HEK293 (cell line): ENCODE results near the gene CACNA1C.
A peak's percentile ranks its signal among the peaks of the same experiment; 100 is the strongest.

Source experiments
- CTCF ChIA-PET: fragments of 350-600 bp; formaldehyde crosslinking; extraction: SDS; loops from one replicate; lab custom pipeline; 2021; ENCODE audit warnings: antibody characterized with exemption; lab: Yijun Ruan, JAX
- POLR2A ChIA-PET: fragments of 300-600 bp; formaldehyde crosslinking; extraction: SDS; loops from one replicate; lab custom pipeline; 2020; ENCODE audit warnings: antibody characterized with exemption, inconsistent platforms; lab: Yijun Ruan, JAX
- H3K27ac ChIP-seq: fragments of 200-500 bp; sonication (Bioruptor generic); 2 replicates; pipeline ENCODE4 v1.5.1; 2014; ENCODE audit warnings: low read depth, low read length, control low read depth, inconsistent platforms; ENCODE audit errors: extremely low read depth
- H3K36me3 ChIP-seq, 2 experiments: fragments of 200-500 bp in 1 of 2; sonication (Bioruptor generic) in 1 of 2; 1 replicate in 1 of 2; 2 replicates in 1 of 2; pipeline ENCODE4 v1.5.1; 2014 to 2017; ENCODE audit warnings: inconsistent platforms in 2 of 2, low read length in 2 of 2; ENCODE audit not compliant: control insufficient read depth in 2 of 2, insufficient read depth in 1 of 2
- H3K4me1 ChIP-seq: fragments of 200-500 bp; sonication (Bioruptor generic); 2 replicates; pipeline ENCODE4 v1.5.1; 2014; ENCODE audit warnings: mild to moderate bottlenecking, low read length, inconsistent platforms; ENCODE audit not compliant: control insufficient read depth, insufficient read depth
- H3K4me3 ChIP-seq: 2 replicates; pipeline ENCODE4 v1.5.1; 2011; ENCODE audit warnings: low read depth, mild to moderate bottlenecking, control low read depth, low read length, moderate library complexity
- H3K9me3 ChIP-seq: fragments of 200-500 bp; sonication (Bioruptor generic); 2 replicates; pipeline ENCODE4 v1.5.1; 2014; ENCODE audit warnings: low read depth, low read length, inconsistent platforms; ENCODE audit not compliant: control insufficient read depth, insufficient read depth
- GLI4 ChIP-seq: fragments of 450-650 bp; formaldehyde crosslinking; IDR thresholded peaks from 2 replicates; pipeline ENCODE4 v1.5.1; 2016; ENCODE audit warnings: missing biosample characterization, missing genetic modification characterization
- GLIS1 ChIP-seq: fragments of 450-650 bp; formaldehyde crosslinking; IDR thresholded peaks from 2 replicates; pipeline ENCODE4 v1.5.1; 2016; ENCODE audit warnings: missing biosample characterization, missing genetic modification characterization
- SALL2 ChIP-seq: fragments of 450-650 bp; formaldehyde crosslinking; IDR thresholded peaks from 2 replicates; pipeline ENCODE4 v1.5.0; 2017; ENCODE audit warnings: missing biosample characterization, mild to moderate bottlenecking, missing genetic modification characterization, borderline replicate concordance
- SCRT2 ChIP-seq: fragments of 450-650 bp; formaldehyde crosslinking; IDR thresholded peaks from 2 replicates; pipeline ENCODE4 v1.5.1; 2016; ENCODE audit warnings: missing biosample characterization, missing genetic modification characterization
- YY1 ChIP-seq: fragments of 450-650 bp; formaldehyde crosslinking; IDR thresholded peaks from 2 replicates; pipeline ENCODE4 v1.5.1; 2018; ENCODE audit warnings: missing biosample characterization, missing genetic modification characterization
- YY2 ChIP-seq: fragments of 450-650 bp; formaldehyde crosslinking; IDR thresholded peaks from 2 replicates; pipeline ENCODE4 v1.5.1; 2016; ENCODE audit warnings: missing biosample characterization, missing genetic modification characterization
- ZBTB17 ChIP-seq: fragments of 450-650 bp; formaldehyde crosslinking; IDR thresholded peaks from 2 replicates; pipeline ENCODE4 v1.5.1; 2016; ENCODE audit warnings: missing biosample characterization, missing genetic modification characterization
- ZBTB21 ChIP-seq: fragments of 450-650 bp; formaldehyde crosslinking; IDR thresholded peaks from 2 replicates; pipeline ENCODE4 v1.5.1; 2017; ENCODE audit warnings: missing biosample characterization, missing genetic modification characterization
- ZBTB48 ChIP-seq: fragments of 450-650 bp; formaldehyde crosslinking; IDR thresholded peaks from 2 replicates; pipeline ENCODE4 v1.5.1; 2016; ENCODE audit warnings: missing biosample characterization, missing genetic modification characterization
- ZBTB7A ChIP-seq: fragments of 450-650 bp; formaldehyde crosslinking; IDR thresholded peaks from 2 replicates; pipeline ENCODE4 v1.5.1; 2016; ENCODE audit warnings: low read depth, missing biosample characterization, missing genetic modification characterization
- ZIC2 ChIP-seq: fragments of 450-650 bp; formaldehyde crosslinking; IDR thresholded peaks from 2 replicates; pipeline ENCODE4 v1.5.1; 2016; ENCODE audit warnings: missing biosample characterization, missing genetic modification characterization
- ZNF19 ChIP-seq: fragments of 450-650 bp; formaldehyde crosslinking; IDR thresholded peaks from 2 replicates; pipeline ENCODE4; 2016; ENCODE audit warnings: missing biosample characterization, missing genetic modification characterization, low read depth
- ZNF211 ChIP-seq: fragments of 450-650 bp; formaldehyde crosslinking; IDR thresholded peaks from 2 replicates; pipeline ENCODE4 v1.5.1; 2016; ENCODE audit warnings: low read depth, missing biosample characterization, missing genetic modification characterization
- ZNF514 ChIP-seq: fragments of 450-650 bp; formaldehyde crosslinking; IDR thresholded peaks from 2 replicates; pipeline ENCODE4 v1.5.1; 2016; ENCODE audit warnings: missing biosample characterization, missing genetic modification characterization
- ZNF530 ChIP-seq: fragments of 450-650 bp; formaldehyde crosslinking; IDR thresholded peaks from 2 replicates; pipeline ENCODE4 v1.5.1; 2016; ENCODE audit warnings: low read depth, missing biosample characterization, missing genetic modification characterization
- ZNF600 ChIP-seq: fragments of 450-650 bp; formaldehyde crosslinking; IDR thresholded peaks from 2 replicates; pipeline ENCODE4 v1.5.1; 2016; ENCODE audit warnings: missing biosample characterization, missing genetic modification characterization
- ZNF701 ChIP-seq: fragments of 450-650 bp; formaldehyde crosslinking; IDR thresholded peaks from 2 replicates; pipeline ENCODE4 v1.5.1; 2016; ENCODE audit warnings: missing biosample characterization, missing genetic modification characterization
- ZNF707 ChIP-seq: fragments of 450-650 bp; formaldehyde crosslinking; IDR thresholded peaks from 2 replicates; pipeline ENCODE4 v1.5.1; 2016; ENCODE audit warnings: missing biosample characterization, missing genetic modification characterization
- ZNF768 ChIP-seq: fragments of 450-650 bp; formaldehyde crosslinking; IDR thresholded peaks from 2 replicates; pipeline ENCODE4 v1.5.1; 2018; ENCODE audit warnings: missing biosample characterization, mild to moderate bottlenecking, missing genetic modification characterization
- ZNF843 ChIP-seq: fragments of 450-650 bp; formaldehyde crosslinking; IDR thresholded peaks from 2 replicates; pipeline ENCODE4 v1.5.1; 2016; ENCODE audit warnings: missing biosample characterization, missing genetic modification characterization
- ZSCAN16 ChIP-seq: fragments of 450-650 bp; formaldehyde crosslinking; IDR thresholded peaks from 2 replicates; pipeline ENCODE4 v1.5.1; 2016; ENCODE audit warnings: missing biosample characterization, missing genetic modification characterization
- TF ChIP-seq, protein P1 (sequence below): fragments of 450-650 bp; formaldehyde crosslinking; IDR thresholded peaks from 2 replicates; pipeline ENCODE4 v1.5.1; 2016; ENCODE audit warnings: missing biosample characterization, missing genetic modification characterization
- TF ChIP-seq, protein P2 (sequence below): fragments of 450-650 bp; formaldehyde crosslinking; IDR thresholded peaks from 2 replicates; pipeline ENCODE4 v1.5.1; 2016; ENCODE audit warnings: missing biosample characterization, missing genetic modification characterization
- TF ChIP-seq, protein P3 (sequence below): fragments of 450-650 bp; formaldehyde crosslinking; IDR thresholded peaks from 2 replicates; pipeline ENCODE4 v1.5.1; 2016; ENCODE audit warnings: missing biosample characterization, missing genetic modification characterization
- TF ChIP-seq, protein P4 (sequence below): fragments of 450-650 bp; formaldehyde crosslinking; IDR thresholded peaks from 2 replicates; pipeline ENCODE4 v1.5.1; 2016; ENCODE audit warnings: missing biosample characterization, missing genetic modification characterization
- TF ChIP-seq, protein P5 (sequence below): fragments of 450-650 bp; formaldehyde crosslinking; IDR thresholded peaks from 2 replicates; pipeline ENCODE4 v1.5.1; 2016; ENCODE audit warnings: missing biosample characterization, missing genetic modification characterization
- TF ChIP-seq, protein P6 (sequence below): fragments of 450-650 bp; formaldehyde crosslinking; IDR thresholded peaks from 2 replicates; pipeline ENCODE4 v1.5.1; 2016; ENCODE audit warnings: missing biosample characterization, missing genetic modification characterization

The CACNA1C gene

DNA sequence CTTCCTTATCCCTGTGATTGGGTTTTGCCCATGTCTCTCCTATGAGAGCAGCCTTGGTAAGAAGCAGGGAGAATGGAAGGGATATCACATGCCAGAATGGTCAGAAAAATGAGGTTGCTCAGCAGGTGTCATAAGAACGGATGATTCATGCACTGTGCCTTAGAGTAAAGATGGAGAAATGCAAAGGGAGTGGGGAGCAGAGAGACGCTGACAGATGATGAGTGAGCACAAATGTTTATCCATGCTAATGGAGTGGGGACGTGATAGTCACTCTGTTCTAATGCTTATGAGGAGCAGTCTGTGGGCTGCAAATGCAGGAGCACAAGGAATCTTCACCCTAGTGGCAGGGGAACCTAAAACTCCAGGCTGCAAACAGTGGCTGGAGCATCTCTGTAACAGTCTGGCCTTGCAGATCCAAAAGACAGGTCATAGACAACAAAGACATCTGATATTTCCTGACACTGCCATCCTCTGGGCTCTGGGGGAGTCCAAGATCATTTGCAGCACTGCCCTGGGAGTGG, 243.2 kb downstream of the CACNA1C start:
- TF ChIP-seq GLIS1 (tag by site-specific recombination) (no peak), YY1 (tag by site-specific recombination) (no peak), ZNF19 (tag by site-specific recombination) (no peak), SCRT2 (tag by site-specific recombination) (0 out of 2 replicates have a peak, but pooled peaks have one; percentile 27), ZNF707 (tag by site-specific recombination) (no peak), ZIC2 (tag by site-specific recombination) (peak; percentile 36), SALL2 (tag by site-specific recombination) (no peak), ZNF768 (tag by site-specific recombination) (no peak), YY2 (tag by site-specific recombination) (peak; percentile 64; the same call in 1 of the 2 replicates), ZBTB17 (tag by site-specific recombination) (peak; percentile 48; the same call in 1 of the 2 replicates), ZNF600 (tag by site-specific recombination) (peak; percentile 53), ZBTB48 (tag by site-specific recombination) (no peak), ZNF211 (no peak), ZNF514 (tag by site-specific recombination) (no peak), GLI4 (no peak), ZNF843 (tag by site-specific recombination) (no peak), ZBTB21 (tag by site-specific recombination) (0 out of 2 replicates have a peak, but pooled peaks have one; percentile 14), ZNF530 (tag by site-specific recombination) (no peak)
- TF ChIP-seq, protein P1, sequence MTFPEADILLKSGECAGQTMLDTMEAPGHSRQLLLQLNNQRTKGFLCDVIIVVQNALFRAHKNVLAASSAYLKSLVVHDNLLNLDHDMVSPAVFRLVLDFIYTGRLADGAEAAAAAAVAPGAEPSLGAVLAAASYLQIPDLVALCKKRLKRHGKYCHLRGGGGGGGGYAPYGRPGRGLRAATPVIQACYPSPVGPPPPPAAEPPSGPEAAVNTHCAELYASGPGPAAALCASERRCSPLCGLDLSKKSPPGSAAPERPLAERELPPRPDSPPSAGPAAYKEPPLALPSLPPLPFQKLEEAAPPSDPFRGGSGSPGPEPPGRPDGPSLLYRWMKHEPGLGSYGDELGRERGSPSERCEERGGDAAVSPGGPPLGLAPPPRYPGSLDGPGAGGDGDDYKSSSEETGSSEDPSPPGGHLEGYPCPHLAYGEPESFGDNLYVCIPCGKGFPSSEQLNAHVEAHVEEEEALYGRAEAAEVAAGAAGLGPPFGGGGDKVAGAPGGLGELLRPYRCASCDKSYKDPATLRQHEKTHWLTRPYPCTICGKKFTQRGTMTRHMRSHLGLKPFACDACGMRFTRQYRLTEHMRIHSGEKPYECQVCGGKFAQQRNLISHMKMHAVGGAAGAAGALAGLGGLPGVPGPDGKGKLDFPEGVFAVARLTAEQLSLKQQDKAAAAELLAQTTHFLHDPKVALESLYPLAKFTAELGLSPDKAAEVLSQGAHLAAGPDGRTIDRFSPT (tag by site-specific recombination), result no peak
- TF ChIP-seq, protein P2, sequence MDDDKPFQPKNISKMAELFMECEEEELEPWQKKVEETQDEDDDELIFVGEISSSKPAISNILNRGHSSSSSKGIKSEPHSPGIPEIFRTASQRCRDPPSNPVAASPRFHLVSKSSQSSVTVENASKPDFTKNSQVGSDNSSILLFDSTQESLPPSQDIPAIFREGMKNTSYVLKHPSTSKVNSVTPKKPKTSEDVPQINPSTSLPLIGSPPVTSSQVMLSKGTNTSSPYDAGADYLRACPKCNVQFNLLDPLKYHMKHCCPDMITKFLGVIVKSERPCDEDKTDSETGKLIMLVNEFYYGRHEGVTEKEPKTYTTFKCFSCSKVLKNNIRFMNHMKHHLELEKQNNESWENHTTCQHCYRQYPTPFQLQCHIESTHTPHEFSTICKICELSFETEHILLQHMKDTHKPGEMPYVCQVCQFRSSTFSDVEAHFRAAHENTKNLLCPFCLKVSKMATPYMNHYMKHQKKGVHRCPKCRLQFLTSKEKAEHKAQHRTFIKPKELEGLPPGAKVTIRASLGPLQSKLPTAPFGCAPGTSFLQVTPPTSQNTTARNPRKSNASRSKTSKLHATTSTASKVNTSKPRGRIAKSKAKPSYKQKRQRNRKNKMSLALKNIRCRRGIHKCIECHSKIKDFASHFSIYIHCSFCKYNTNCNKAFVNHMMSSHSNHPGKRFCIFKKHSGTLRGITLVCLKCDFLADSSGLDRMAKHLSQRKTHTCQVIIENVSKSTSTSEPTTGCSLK (tag by site-specific recombination), result no peak
- TF ChIP-seq, protein P3, sequence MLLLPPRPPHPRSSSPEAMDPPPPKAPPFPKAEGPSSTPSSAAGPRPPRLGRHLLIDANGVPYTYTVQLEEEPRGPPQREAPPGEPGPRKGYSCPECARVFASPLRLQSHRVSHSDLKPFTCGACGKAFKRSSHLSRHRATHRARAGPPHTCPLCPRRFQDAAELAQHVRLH, result no peak
- TF ChIP-seq, protein P4, sequence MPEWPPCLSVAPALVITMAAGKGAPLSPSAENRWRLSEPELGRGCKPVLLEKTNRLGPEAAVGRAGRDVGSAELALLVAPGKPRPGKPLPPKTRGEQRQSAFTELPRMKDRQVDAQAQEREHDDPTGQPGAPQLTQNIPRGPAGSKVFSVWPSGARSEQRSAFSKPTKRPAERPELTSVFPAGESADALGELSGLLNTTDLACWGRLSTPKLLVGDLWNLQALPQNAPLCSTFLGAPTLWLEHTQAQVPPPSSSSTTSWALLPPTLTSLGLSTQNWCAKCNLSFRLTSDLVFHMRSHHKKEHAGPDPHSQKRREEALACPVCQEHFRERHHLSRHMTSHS (tag by site-specific recombination), result no peak
- no peak overlapping the region for H3K4me3 ChIP-seq
- no peak overlapping the region for H3K27ac ChIP-seq
- no peaks in the 10 kb centered on the region for H3K9me3 ChIP-seq
- no peaks in the 10 kb centered on the region for H3K36me3 ChIP-seq
- CTCF ChIA-PET, result no interaction called here
- POLR2A ChIA-PET, result no interaction called here
- 0 out of 2 replicates have a peak, but pooled peaks cover 2% of the 10 kb centered on the region for H3K4me1 ChIP-seq

DNA sequence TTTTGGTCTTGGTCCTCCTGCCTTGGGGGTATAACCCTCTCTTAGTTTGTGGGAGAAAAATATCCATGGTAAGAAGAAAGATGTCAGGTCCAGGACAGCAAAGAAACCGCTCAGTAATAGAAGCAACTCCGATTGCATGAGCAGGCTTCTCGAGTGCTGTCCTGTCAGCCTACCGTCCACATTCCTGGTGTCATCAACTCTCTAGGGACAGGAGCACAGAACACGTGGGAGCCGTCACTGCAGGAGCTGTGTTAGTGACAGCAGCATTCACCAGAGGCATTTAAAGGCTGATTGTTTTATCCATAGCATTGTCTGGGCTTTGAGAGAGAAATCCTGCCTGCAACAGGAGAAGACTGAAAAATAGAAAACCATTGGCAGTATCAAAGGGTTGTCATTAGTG, 244.2 kb downstream of the CACNA1C start:
- POLR2A ChIA-PET, result no interaction called here
- Histone ChIP-seq H3K9me3 (no peaks in the 10 kb centered on the region), H3K4me1 (0 out of 2 replicates have a peak, but pooled peaks cover 2% of the 10 kb centered on the region), H3K4me3 (no peak overlapping the region), H3K36me3 (no peaks in the 10 kb centered on the region), H3K27ac (no peak overlapping the region)
- CTCF ChIA-PET, result no interaction called here
- TF ChIP-seq ZNF701 (no peak), ZBTB7A (tag by site-specific recombination) (no peak), ZSCAN16 (tag by site-specific recombination) (no peak)
- TF ChIP-seq, protein P5, sequence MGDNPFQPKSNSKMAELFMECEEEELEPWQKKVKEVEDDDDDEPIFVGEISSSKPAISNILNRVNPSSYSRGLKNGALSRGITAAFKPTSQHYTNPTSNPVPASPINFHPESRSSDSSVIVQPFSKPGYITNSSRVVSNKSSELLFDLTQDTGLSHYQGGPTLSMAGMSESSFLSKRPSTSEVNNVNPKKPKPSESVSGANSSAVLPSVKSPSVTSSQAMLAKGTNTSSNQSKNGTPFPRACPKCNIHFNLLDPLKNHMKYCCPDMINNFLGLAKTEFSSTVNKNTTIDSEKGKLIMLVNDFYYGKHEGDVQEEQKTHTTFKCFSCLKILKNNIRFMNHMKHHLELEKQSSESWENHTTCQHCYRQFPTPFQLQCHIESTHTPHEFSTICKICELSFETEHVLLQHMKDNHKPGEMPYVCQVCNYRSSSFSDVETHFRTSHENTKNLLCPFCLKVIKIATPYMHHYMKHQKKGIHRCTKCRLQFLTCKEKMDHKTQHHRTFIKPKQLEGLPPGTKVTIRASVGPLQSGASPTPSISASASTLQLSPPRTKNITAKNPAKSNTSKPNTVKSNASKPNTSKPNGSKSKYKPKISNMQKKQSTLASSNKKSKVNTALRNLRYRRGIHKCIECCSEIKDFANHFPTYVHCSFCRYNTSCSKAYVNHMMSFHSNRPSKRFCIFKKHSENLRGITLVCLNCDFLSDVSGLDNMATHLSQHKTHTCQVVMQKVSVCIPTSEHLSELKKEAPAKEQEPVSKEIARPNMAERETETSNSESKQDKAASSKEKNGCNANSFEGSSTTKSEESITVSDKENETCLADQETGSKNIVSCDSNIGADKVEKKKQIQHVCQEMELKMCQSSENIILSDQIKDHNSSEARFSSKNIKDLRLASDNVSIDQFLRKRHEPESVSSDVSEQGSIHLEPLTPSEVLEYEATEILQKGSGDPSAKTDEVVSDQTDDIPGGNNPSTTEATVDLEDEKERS, result no peak
- TF ChIP-seq, protein P6, sequence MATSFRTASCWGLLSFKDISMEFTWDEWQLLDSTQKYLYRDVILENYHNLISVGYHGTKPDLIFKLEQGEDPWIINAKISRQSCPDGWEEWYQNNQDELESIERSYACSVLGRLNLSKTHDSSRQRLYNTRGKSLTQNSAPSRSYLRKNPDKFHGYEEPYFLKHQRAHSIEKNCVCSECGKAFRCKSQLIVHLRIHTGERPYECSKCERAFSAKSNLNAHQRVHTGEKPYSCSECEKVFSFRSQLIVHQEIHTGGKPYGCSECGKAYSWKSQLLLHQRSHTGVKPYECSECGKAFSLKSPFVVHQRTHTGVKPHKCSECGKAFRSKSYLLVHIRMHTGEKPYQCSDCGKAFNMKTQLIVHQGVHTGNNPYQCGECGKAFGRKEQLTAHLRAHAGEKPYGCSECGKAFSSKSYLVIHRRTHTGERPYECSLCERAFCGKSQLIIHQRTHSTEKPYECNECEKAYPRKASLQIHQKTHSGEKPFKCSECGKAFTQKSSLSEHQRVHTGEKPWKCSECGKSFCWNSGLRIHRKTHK (tag by site-specific recombination), result no peak
